HepG2 (cell line): ENCODE results near the gene PPCDC. TPM values are rescaled to one million over a fixed set of nuclear protein-coding genes. Genes with fewer than 3 reads are reported as not detected.

Source experiments
- ADNP ChIP-seq: sonication (generic); formaldehyde crosslinking; IDR thresholded peaks from 2 replicates; pipeline ENCODE4 v1.4.0; 2020; ENCODE audit warnings: missing genetic modification reagents
- CEBPB ChIP-seq: IDR thresholded peaks from 2 replicates; pipeline ENCODE4 v1.6.1; 2011; ENCODE audit warnings: low read depth, low read length, improper control_type of control experiment, borderline replicate concordance
- CENPBD1 ChIP-seq: sonication (generic); formaldehyde crosslinking; IDR thresholded peaks from 2 replicates; pipeline ENCODE4 v1.8.0; 2022; ENCODE audit warnings: missing genetic modification reagents, low read depth, mild to moderate bottlenecking, borderline replicate concordance
- DNMT1 ChIP-seq: sonication (generic); formaldehyde crosslinking; IDR thresholded peaks from 2 replicates; pipeline ENCODE4 v1.5.1; 2020; ENCODE audit warnings: mild to moderate bottlenecking, missing genetic modification reagents
- FOXK2 ChIP-seq: fragments of 450-650 bp; IDR thresholded peaks from 2 replicates; pipeline ENCODE4 v1.6.1; 2016
- GABPA ChIP-seq, 2 experiments: IDR thresholded peaks; 2 replicates each; pipeline ENCODE4 v1.6.1; 2011 to 2016; ENCODE audit warnings: low read depth in 2 of 2, low read length in 1 of 2, missing biosample characterization in 1 of 2, missing genetic modification characterization in 1 of 2
- GATAD2A ChIP-seq: IDR thresholded peaks from 2 replicates; pipeline ENCODE4 v1.6.1; 2016
- GPBP1L1 ChIP-seq: sonication (generic); formaldehyde crosslinking; IDR thresholded peaks from 2 replicates; pipeline ENCODE4 v1.5.0; 2020; ENCODE audit warnings: mild to moderate bottlenecking, missing genetic modification reagents
- HCFC1 ChIP-seq: fragments of 150-350 bp; IDR thresholded peaks from 2 replicates; pipeline ENCODE4 v1.6.1; 2014; ENCODE audit warnings: low read depth, low read length
- KAT7 ChIP-seq: IDR thresholded peaks from 2 replicates; pipeline ENCODE4 v1.6.1; 2018; ENCODE audit warnings: borderline replicate concordance, missing compliant biosample characterization
- KDM5B ChIP-seq: sonication (generic); formaldehyde crosslinking; IDR thresholded peaks from 2 replicates; pipeline ENCODE4 v1.4.0; 2020; ENCODE audit warnings: missing genetic modification reagents, mild to moderate bottlenecking, borderline replicate concordance
- KMT2B ChIP-seq: IDR thresholded peaks from 2 replicates; pipeline ENCODE4 v1.6.1; 2016; ENCODE audit warnings: missing genetic modification reagents, missing compliant biosample characterization
- MTF1 ChIP-seq: sonication (generic); formaldehyde crosslinking; IDR thresholded peaks from 2 replicates; pipeline ENCODE4 v1.5.0; 2020; ENCODE audit warnings: missing genetic modification reagents
- NAIF1 ChIP-seq: sonication (generic); formaldehyde crosslinking; IDR thresholded peaks from 2 replicates; pipeline ENCODE4 v1.5.0; 2020; ENCODE audit warnings: mild to moderate bottlenecking, missing genetic modification reagents, borderline replicate concordance
- NFE2L1 ChIP-seq: sonication (generic); formaldehyde crosslinking; IDR thresholded peaks from 2 replicates; pipeline ENCODE4 v1.4.0; 2020; ENCODE audit warnings: missing genetic modification reagents, mild to moderate bottlenecking, borderline replicate concordance
- NFIB ChIP-seq: sonication (generic); formaldehyde crosslinking; IDR thresholded peaks from 2 replicates; pipeline ENCODE4 v1.9.0; 2021; ENCODE audit warnings: missing genetic modification reagents, mild to moderate bottlenecking, borderline replicate concordance
- SIN3B ChIP-seq: fragments of 150-350 bp; IDR thresholded peaks from 2 replicates; pipeline ENCODE4 v1.6.1; 2014; ENCODE audit warnings: low read length
- THAP11 ChIP-seq: IDR thresholded peaks from 2 replicates; pipeline ENCODE4 v1.6.1; 2016; ENCODE audit warnings: missing biosample characterization, missing genetic modification reagents
- ZNF609 ChIP-seq: sonication (generic); formaldehyde crosslinking; IDR thresholded peaks from 2 replicates; pipeline ENCODE4 v1.4.0; 2020; ENCODE audit warnings: mild to moderate bottlenecking, missing genetic modification reagents, borderline replicate concordance
- ZNF678 ChIP-seq: sonication (generic); formaldehyde crosslinking; IDR thresholded peaks from 2 replicates; pipeline ENCODE4 v1.4.0; 2020; ENCODE audit warnings: mild to moderate bottlenecking, missing genetic modification reagents
- ZNF780A ChIP-seq: sonication (generic); formaldehyde crosslinking; IDR thresholded peaks from 2 replicates; pipeline ENCODE4 v1.8.0; 2022; ENCODE audit warnings: mild to moderate bottlenecking, missing genetic modification reagents, moderate library complexity
- ZNF788 ChIP-seq: sonication (generic); formaldehyde crosslinking; IDR thresholded peaks from 2 replicates; pipeline ENCODE4 v1.5.0; 2020; ENCODE audit warnings: mild to moderate bottlenecking, missing genetic modification reagents, borderline replicate concordance
- ZNF839 ChIP-seq: sonication (generic); formaldehyde crosslinking; IDR thresholded peaks from 2 replicates; pipeline ENCODE4 v1.4.0; 2020; ENCODE audit warnings: missing genetic modification reagents, mild to moderate bottlenecking, borderline replicate concordance
- ZUFSP ChIP-seq: sonication (generic); formaldehyde crosslinking; IDR thresholded peaks from 2 replicates; pipeline ENCODE4 v1.9.0; 2021; ENCODE audit warnings: missing genetic modification reagents, mild to moderate bottlenecking, borderline replicate concordance
- polyA plus RNA-seq, 8 experiments: library from polyadenylated mRNA; depleted of rRNA in 3 of 8; stranded (reverse) in 7 of 8; unstranded in 1 of 8; fragments of >200 nt; fragmentation: Illumina TruSeq in 4 of 8; extraction: Trizol in 4 of 8; gene quantifications; 2 replicates each; pipeline versions ENCODE4 v1.2.1 to v1.2.3, GENCODE V29; 2011 to 2016; ENCODE audit warnings: low read depth in 4 of 8, missing spikeins in 1 of 8, mixed read lengths in 1 of 8; ENCODE audit not compliant: insufficient read depth in 1 of 8
- total RNA-seq, 5 experiments: library from RNA; depleted of rRNA; stranded (reverse); fragments of >200 nt; fragmentation: Illumina TruSeq; extraction: Trizol; gene quantifications; 2 replicates each; pipeline ENCODE4 v1.2.3, GENCODE V29; 2016; ENCODE audit warnings: low read depth in 1 of 5

The PPCDC gene
- total and polyA plus RNA-seq, 2 of the 13 experiments (the other 11 are each of a cell fraction or from before 2014, with no cell fraction given): 12.3 to 12.8 TPM

- TF ChIP-seq ZNF609 (CRISPR knock-in tag): peak; percentile 79
- no peak for TF ChIP-seq ZUFSP (CRISPR knock-in tag)
- no peak for TF ChIP-seq ZNF839
- TF ChIP-seq THAP11 (CRISPR knock-in tag): no peak
- no peak for TF ChIP-seq NFE2L1
- TF ChIP-seq SIN3B: no peak
- no peak for TF ChIP-seq HCFC1
- no peak for TF ChIP-seq NAIF1
- TF ChIP-seq NFIB (CRISPR knock-in tag): no peak
- no peak for TF ChIP-seq KDM5B (CRISPR knock-in tag)
- TF ChIP-seq ZNF780A: no peak
- no peak for TF ChIP-seq MTF1 (CRISPR knock-in tag)
- no peak for TF ChIP-seq ADNP (CRISPR knock-in tag)
- peak; percentile 13; the same call in 1 of the 2 replicates for TF ChIP-seq CEBPB
- TF ChIP-seq GABPA (IDR thresholded peaks at IDR 0.05; ENCODE audit: low read depth, low read length): no peak
- TF ChIP-seq GABPA (CRISPR knock-in tag; IDR thresholded peaks at IDR 0.05; ENCODE audit: low read depth): no peak
- TF ChIP-seq DNMT1: no peak
- TF ChIP-seq CENPBD1 (CRISPR knock-in tag): no peak
- TF ChIP-seq ZNF678 (CRISPR knock-in tag): no peak
- TF ChIP-seq KAT7 (CRISPR knock-in tag): no peak
- no peak for TF ChIP-seq KMT2B (CRISPR knock-in tag)
- peak; percentile 43; the same call in 1 of the 2 replicates for TF ChIP-seq GATAD2A (CRISPR knock-in tag)
- no peak for TF ChIP-seq FOXK2
- TF ChIP-seq GPBP1L1: no peak
- no peak; the same call in 1 of the 2 replicates for TF ChIP-seq ZNF788 (CRISPR knock-in tag)
These were observed 42.1 kb downstream of the PPCDC start (continued) for GRCh38 chr15:75065467-75065850.
